Lung (tissue), 12 donors: ENCODE measurements around the gene ATP2B2. TPM values are rescaled to one million over a fixed set of nuclear protein-coding genes. Genes with fewer than 3 reads are reported as not detected.

ENCODE experiments used
- ATAC-seq: fragments of 200-7000 bp; cut with Tn5 transposase; one replicate; pipeline ENCODE4 v1.9.1; 2020; ENCODE audit warnings: moderate number of reproducible peaks; ENCODE audit not compliant: insufficient read depth, low FRiP score
- DNase-seq, 3 donors: peaks; one replicate each; pipeline ENCODE4 v3.0.0-alpha.2; 2013 to 2017
- H3K27ac ChIP-seq, 2 donors: one replicate each; pipeline ENCODE4 v1.5.1; 2013; ENCODE audit warnings: mild to moderate bottlenecking in 2 of 2, moderate library complexity in 2 of 2, control low read depth in 1 of 2, inconsistent platforms in 1 of 2, low read depth in 1 of 2, low read length in 1 of 2
- H3K27me3 ChIP-seq, 3 donors: one replicate each; pipeline ENCODE4 v1.5.1; 2013; ENCODE audit warnings: low read length in 2 of 3; ENCODE audit not compliant: control insufficient read depth in 3 of 3, insufficient read depth in 3 of 3
- H3K36me3 ChIP-seq, 4 donors: one replicate each; pipeline ENCODE4 v1.5.1; 2013; ENCODE audit warnings: low read length in 4 of 4, mild to moderate bottlenecking in 1 of 4, moderate library complexity in 1 of 4; ENCODE audit not compliant: control insufficient read depth in 4 of 4, insufficient read depth in 4 of 4
- H3K4me1 ChIP-seq, 5 donors: one replicate each; pipeline ENCODE4 v1.5.1; 2013; ENCODE audit warnings: low read length in 5 of 5, mild to moderate bottlenecking in 2 of 5, moderate library complexity in 1 of 5; ENCODE audit not compliant: control insufficient read depth in 5 of 5, insufficient read depth in 5 of 5
- H3K4me3 ChIP-seq: one replicate; pipeline ENCODE4 v1.5.1; 2013; ENCODE audit warnings: mild to moderate bottlenecking, control low read depth, moderate library complexity
- H3K9ac ChIP-seq, 2 donors: one replicate each; pipeline ENCODE4 v1.5.1; 2013; ENCODE audit warnings: low read length in 2 of 2, control low read depth in 1 of 2; ENCODE audit not compliant: insufficient read depth in 1 of 2
- H3K9me3 ChIP-seq, 4 donors: one replicate each; pipeline ENCODE4 v1.5.1; 2013; ENCODE audit warnings: low read length in 3 of 4, mild to moderate bottlenecking in 1 of 4, moderate library complexity in 1 of 4; ENCODE audit not compliant: control insufficient read depth in 4 of 4, insufficient read depth in 3 of 4
- WGBS, 2 donors: extraction: QIAGEN DNeasy Blood & Tissue Kit; methylation state at CpG; one replicate each; pipeline ENCODE4 v1.1.7; 2013; 5-methylcytosine and 5-hydroxymethylcytosine counted together
- polyA plus RNA-seq, 2 donors: library from polyadenylated mRNA; stranded (reverse); fragments of 200-250 nt; gene quantifications; one replicate each; pipeline ENCODE4 v1.2.1, GENCODE V29; 2013
- total RNA-seq, 2 donors: library from RNA; depleted of rRNA in 1 of 2; stranded (reverse); fragments of >200 nt in 1 of 2; gene quantifications; one replicate each; pipeline ENCODE4 v1.2.1, GENCODE V29; 2014 to 2021
- TF ChIP-seq, protein P1 (sequence below): IDR thresholded peaks from 2 replicates; pipeline ENCODE4 v1.5.1; 2012; ENCODE audit warnings: mild to moderate bottlenecking; ENCODE audit errors: control extremely low read depth, extremely low read depth
- donor health status: control.
- donor health status: control.
- donor health status: Bipolar disorder and iron deficiency.
- donor health status: healthy.
- donor health status: DM: yes; HTN: yes; CAD: no.

ATP2B2 gene
- total and polyA plus RNA-seq, 4 donors: 0.06 TPM; not detected in 3

DNA sequence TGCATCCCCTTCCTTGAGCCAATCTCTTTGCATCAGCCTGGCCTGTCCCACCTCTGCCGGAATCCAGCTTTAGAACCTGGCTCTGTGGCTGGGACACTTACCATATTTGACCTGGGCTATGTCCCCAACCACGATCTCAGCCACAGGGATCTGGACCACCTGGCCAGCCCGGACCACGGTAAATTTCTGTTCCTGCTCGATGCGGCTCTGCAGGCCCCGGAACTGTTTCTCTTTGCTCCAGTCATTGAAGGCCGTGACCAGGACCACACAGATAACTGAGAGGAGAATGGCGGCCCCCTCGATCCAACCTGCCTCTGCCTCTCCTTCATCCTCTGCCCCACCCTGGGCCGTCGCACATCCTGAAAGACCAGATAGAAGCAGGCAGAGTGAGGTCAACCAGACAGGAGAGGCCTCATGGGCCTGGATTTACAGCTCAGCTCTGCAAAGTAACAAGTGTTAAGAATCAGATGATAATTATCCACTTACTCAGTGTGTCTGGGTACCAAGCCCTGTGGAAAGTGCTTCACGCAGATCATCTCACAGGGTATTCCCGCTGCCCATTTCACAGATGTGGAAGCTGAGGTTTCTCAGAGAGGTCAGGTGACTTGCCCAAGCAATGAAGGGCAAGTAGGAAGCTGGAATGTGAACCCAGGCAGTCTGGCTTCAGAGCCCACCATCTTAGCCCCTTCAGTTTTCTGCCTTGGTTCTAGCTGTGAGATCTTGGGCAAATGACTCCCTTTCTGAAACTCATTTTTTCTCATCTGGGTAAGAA, 103.2 kb downstream of the ATP2B2 start:
- no peaks in the 10 kb centered on the region for H3K9me3 ChIP-seq
- H3K36me3 ChIP-seq: no peaks in the 10 kb centered on the region
- DNase-seq (no peak), ATAC-seq (no peak)
- H3K9ac ChIP-seq: no peak overlapping the region
- 94 to 95% methylated on average over 14 of the region's 14 CpGs for WGBS, 2 donors
- TF ChIP-seq, protein P1, sequence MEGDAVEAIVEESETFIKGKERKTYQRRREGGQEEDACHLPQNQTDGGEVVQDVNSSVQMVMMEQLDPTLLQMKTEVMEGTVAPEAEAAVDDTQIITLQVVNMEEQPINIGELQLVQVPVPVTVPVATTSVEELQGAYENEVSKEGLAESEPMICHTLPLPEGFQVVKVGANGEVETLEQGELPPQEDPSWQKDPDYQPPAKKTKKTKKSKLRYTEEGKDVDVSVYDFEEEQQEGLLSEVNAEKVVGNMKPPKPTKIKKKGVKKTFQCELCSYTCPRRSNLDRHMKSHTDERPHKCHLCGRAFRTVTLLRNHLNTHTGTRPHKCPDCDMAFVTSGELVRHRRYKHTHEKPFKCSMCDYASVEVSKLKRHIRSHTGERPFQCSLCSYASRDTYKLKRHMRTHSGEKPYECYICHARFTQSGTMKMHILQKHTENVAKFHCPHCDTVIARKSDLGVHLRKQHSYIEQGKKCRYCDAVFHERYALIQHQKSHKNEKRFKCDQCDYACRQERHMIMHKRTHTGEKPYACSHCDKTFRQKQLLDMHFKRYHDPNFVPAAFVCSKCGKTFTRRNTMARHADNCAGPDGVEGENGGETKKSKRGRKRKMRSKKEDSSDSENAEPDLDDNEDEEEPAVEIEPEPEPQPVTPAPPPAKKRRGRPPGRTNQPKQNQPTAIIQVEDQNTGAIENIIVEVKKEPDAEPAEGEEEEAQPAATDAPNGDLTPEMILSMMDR: no peak
- no peaks in the 10 kb centered on the region for H3K27me3 ChIP-seq
- H3K27ac ChIP-seq: no peak overlapping the region
- H3K4me3 ChIP-seq: no peak overlapping the region
- H3K4me1 ChIP-seq: no peaks in the 10 kb centered on the region

DNA sequence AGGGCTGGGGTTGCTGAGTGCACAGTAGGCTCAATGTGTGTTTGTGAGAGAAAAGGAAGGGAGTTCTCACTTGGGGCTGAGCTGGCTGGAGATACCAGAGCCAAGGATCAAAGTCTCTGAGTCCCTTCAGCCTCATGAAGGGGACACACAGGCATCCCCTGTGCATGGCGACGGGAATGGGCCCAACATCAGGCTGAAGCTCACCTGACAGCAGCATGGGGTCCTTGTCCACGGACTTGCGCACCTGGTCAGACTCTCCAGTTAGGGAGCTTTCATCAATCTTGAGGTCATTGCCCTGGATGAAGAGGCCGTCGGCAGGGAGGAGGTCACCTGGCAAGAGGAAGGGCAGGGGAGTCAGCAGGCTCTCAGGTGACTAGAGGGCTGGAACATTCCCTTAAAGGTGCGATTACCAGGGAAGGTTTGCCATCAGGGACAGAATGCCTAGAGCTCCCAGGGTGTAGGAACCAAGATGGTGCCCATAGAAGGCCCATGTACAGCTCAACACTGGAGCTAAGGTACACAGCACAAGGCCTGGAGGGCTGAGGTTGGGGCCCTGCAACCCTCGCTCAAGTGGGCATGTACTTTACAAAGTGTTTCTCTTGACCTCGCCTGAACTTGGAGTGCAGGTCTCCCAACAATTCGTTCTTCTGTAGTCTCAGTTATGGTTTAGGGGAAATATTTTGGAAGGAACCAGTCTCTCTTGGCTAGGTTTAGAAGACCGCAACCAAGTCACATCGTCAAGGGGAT, 104.5 kb downstream of the ATP2B2 start:
- H3K9ac ChIP-seq: no peak overlapping the region
- no peak overlapping the region for H3K4me3 ChIP-seq
- WGBS, 2 donors: 87 to 94% methylated on average over 12 of the region's 12 CpGs
- H3K4me1 ChIP-seq: no peaks in the 10 kb centered on the region
- H3K27ac ChIP-seq: no peak overlapping the region
- TF ChIP-seq, protein P1: no peak
- no peaks in the 10 kb centered on the region for H3K36me3 ChIP-seq
- DNase-seq (no peak), ATAC-seq (no peak)
- H3K27me3 ChIP-seq: no peaks in the 10 kb centered on the region
- no peaks in the 10 kb centered on the region for H3K9me3 ChIP-seq

DNA sequence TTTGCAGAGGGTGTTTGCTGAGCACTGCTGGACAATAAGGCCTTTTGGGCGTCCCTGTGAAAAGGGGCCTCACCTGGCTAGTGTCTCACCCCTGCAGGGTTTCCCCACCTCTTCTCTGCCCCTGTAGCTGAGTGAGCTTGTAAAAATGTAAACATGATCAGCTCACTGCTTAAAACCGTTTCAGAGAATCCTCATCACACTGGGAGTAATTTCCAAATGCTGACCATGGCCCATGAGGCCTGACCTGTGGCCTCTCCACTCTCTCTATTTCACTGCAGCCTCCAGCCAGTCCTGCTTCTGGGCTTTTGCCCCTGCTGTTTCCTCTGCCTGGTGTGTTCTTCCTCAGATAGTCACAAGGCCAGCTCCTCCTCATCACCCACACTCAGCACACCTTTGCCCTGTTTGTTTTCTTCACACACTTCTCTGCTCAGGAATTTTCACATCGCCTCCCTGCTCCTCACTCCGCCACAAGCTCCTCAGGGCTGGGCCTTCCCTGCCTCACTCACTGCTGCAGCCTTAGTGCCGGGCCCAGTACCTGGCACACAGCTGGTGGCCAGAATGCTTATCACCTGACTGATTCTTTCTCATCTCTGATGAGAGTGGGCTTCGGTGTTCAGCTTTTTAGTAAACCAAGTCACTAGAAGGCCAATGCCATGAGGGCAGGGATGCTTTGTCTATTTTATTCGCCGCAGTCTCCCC, 105.2 kb downstream of the ATP2B2 start:
- no peak for ATAC-seq
- no peak for DNase-seq
- WGBS, 2 donors: 80 to 90% methylated on average over 8 of the region's 8 CpGs
- TF ChIP-seq, protein P1: no peak
- Histone ChIP-seq H3K9ac (no peak overlapping the region), H3K4me3 (no peak overlapping the region), H3K27me3 (no peaks in the 10 kb centered on the region), H3K36me3 (no peaks in the 10 kb centered on the region), H3K4me1 (no peaks in the 10 kb centered on the region), H3K9me3 (no peaks in the 10 kb centered on the region), H3K27ac (no peak overlapping the region)
